Immature natural killer cell (primary cell): ENCODE data around the gene GPSM1. TPM values are rescaled to one million over a fixed set of nuclear protein-coding genes. Genes with fewer than 3 reads are reported as not detected.
A peak's percentile ranks its signal among the peaks of the same experiment; 100 is the strongest.

ENCODE experiments used
- DNase-seq, 3 donors: peaks; one replicate each; pipeline ENCODE4 v3.0.0; 2022; ENCODE audit warnings: mixed read lengths in 1 of 3
- H3K27ac Mint-ChIP-seq, 6 donors: one replicate each; pipeline ENCODE4 v1.8.0; 2020; ENCODE audit warnings: mixed read lengths in 6 of 6, mild to moderate bottlenecking in 5 of 6, inconsistent platforms in 4 of 6, moderate library complexity in 3 of 6
- H3K27me3 Mint-ChIP-seq, 3 donors: one replicate each; pipeline ENCODE4 v1.8.0; 2020 to 2021; ENCODE audit warnings: low read depth in 3 of 3, mild to moderate bottlenecking in 3 of 3, mixed read lengths in 3 of 3, moderate library complexity in 3 of 3, inconsistent platforms in 1 of 3
- H3K36me3 Mint-ChIP-seq, 3 donors: one replicate each; pipeline ENCODE4 v1.8.0; 2020; ENCODE audit warnings: mixed read lengths in 3 of 3, inconsistent platforms in 2 of 3, mild to moderate bottlenecking in 2 of 3
- H3K4me1 Mint-ChIP-seq, 2 donors: one replicate each; pipeline ENCODE4 v1.8.0; 2020; ENCODE audit warnings: inconsistent platforms in 2 of 2, mild to moderate bottlenecking in 2 of 2, mixed read lengths in 2 of 2, moderate library complexity in 1 of 2
- H3K4me3 Mint-ChIP-seq, 5 donors: one replicate each; pipeline ENCODE4 v1.8.0; 2020; ENCODE audit warnings: mild to moderate bottlenecking in 5 of 5, mixed read lengths in 5 of 5, inconsistent platforms in 3 of 5, moderate library complexity in 3 of 5
- H3K9me3 Mint-ChIP-seq, 6 donors: one replicate each; pipeline ENCODE4 v1.8.0; 2020; ENCODE audit warnings: mild to moderate bottlenecking in 6 of 6, mixed read lengths in 6 of 6, inconsistent platforms in 4 of 6, moderate library complexity in 3 of 6
- polyA plus RNA-seq, 3 donors: library from polyadenylated mRNA; unstranded; fragments of 300-500 nt; fragmentation: Illumina TruSeq; gene quantifications; one replicate each; pipeline ENCODE4 v1.2.3, GENCODE V29; 2021

The GPSM1 gene
- polyA plus RNA-seq, 3 donors from 2014 or later: 0.43 to 1.3 TPM; not detected in 1

DNA sequence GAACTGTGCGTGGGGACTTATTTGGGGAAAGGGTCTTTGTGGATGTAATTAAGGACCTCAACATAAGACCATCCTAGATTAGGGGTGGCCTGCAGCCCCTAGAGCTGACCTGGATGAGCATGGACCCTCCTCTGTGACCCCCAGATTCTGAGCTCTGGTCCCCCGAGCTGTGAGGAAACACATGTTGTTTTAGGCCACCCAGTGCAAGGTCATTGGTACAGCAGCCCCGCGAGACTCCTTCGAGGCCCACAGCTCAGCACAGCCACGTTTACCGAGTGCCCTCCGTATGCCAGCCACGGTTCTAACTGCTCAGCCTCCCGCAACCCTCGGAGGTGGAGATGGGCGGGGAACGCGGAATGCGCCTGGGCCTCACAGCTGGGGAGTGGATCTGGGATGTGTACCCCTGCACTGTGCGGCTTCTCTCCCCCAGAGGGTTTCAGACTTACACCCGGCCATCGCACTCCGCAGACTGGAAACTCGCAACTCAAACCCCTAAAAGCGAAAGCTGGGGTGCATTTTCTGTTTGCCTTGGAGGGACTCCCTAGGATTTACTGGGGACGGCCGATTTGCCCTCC is 4.5 kb upstream of the GPSM1 start:
- Mint-ChIP-seq H3K4me1 (peaks cover 0 to 3% of the 10 kb centered on the region in 2 donors), H3K27ac (no peak overlapping the region)

DNA sequence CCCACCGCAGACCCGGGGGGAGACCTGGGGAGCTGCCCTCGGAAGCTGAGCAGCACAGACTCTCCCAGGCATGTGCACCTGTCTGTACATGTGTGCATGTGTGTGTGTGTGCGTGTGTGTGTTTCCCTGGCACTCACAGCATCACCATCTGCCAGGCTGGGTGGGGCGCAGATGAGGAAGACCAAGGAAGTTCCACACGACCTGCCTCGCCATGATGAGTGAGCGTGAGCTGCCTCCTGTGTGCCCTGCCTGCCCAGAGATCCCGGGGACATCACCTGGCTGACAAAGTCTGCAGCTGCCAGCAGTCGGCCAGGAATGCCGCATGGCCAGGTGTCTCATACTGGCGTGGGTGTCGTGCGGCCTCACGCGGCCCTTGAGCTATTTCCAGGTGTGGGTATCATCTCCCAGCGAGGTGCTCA is 4.0 kb upstream of the GPSM1 start:
- DNase-seq: no peak
- no peak overlapping the region for H3K4me3 Mint-ChIP-seq
- no peak overlapping the region for H3K27ac Mint-ChIP-seq
- no peaks in the 10 kb centered on the region for H3K9me3 Mint-ChIP-seq
- peaks cover 0 to 3% of the 10 kb centered on the region in 2 donors for H3K4me1 Mint-ChIP-seq
- H3K36me3 Mint-ChIP-seq: no peaks in the 10 kb centered on the region
- peaks cover 3 to 9% (median 6%) of the 10 kb centered on the region in 3 donors for H3K27me3 Mint-ChIP-seq

More for the DNA sequence above, 4.5 kb upstream of the GPSM1 start:
- H3K4me3 Mint-ChIP-seq: no peak overlapping the region
- no peaks in the 10 kb centered on the region for H3K36me3 Mint-ChIP-seq
- peaks cover 5 to 14% (median 6%) of the 10 kb centered on the region in 3 donors for H3K27me3 Mint-ChIP-seq
- H3K9me3 Mint-ChIP-seq: no peaks in the 10 kb centered on the region
- no peak for DNase-seq

DNA sequence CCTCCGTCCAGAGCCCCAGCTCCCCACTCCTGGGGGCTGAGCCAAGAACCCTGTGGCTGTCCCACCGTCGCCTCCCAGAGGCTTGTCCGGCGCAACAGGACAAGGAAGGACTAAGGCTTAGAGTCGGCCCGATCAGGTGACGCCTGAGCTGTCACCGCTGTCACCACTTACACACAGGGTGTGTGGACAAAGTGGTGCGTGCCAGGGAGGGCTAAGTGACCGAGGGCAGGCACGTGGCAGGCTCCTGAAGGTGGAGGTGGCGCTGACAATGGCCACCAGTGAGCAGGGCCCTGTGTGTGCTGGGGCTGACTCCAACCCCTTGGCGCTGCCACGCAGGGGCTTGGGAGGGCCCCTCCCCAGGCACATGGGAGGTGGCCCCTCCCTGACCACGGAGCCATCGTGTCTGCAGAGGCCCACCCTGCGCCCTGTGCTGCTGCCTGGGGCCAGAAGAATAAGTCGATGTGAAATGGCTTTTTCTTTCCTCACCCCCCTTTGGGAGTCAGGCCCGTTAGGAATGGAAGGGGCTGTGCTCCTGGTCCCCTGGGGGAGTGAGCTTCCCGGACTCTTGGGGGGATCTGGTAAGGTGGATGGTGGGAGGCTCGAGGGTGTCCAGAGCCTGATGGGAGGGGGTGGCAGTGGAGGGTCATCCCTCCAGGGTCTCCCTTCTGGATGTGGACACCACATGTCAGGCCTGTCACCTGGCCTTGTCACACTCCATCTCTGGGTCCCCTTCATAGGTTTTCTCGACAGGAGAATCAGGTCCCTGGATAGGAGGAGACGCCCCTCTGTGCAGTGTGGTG is 2.6 kb upstream of the GPSM1 start:
- Mint-ChIP-seq H3K4me1 (peaks cover 0 to 6% of the 10 kb centered on the region in 2 donors), H3K27me3 (peaks cover 6 to 8% (median 7%) of the 10 kb centered on the region in 3 donors), H3K9me3 (no peaks in the 10 kb centered on the region), H3K4me3 (no peak overlapping the region), H3K27ac (no peak overlapping the region), H3K36me3 (no peaks in the 10 kb centered on the region)
- no peak for DNase-seq

DNA sequence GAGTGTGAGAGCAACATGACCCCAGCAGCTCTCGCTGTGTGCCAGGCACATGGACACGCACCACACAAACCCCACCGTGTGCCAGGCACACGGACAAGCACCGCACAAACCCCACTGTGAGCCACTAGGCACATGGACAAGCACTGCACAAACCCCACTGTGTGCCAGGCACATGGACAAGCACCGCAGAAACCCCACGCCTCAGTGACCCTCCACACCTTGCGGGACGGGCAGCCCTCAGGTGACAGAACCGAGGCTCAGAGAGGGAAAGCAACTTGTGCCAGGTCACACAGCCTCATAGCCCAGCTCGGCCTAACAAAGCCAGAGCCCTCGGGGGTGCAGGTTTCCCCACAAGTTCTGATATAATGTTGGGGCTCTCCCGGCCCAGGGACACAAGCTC is 2.0 kb upstream of the GPSM1 start:
- H3K36me3 Mint-ChIP-seq: no peaks in the 10 kb centered on the region
- H3K9me3 Mint-ChIP-seq: no peaks in the 10 kb centered on the region
- H3K27ac Mint-ChIP-seq: no peak overlapping the region
- peaks cover 4 to 8% (median 6%) of the 10 kb centered on the region in 3 donors for H3K27me3 Mint-ChIP-seq
- peaks cover 0 to 6% of the 10 kb centered on the region in 2 donors for H3K4me1 Mint-ChIP-seq
- peak overlapping the region in 1 of 5 donors; percentile 21 for H3K4me3 Mint-ChIP-seq
- no peak for DNase-seq

DNA sequence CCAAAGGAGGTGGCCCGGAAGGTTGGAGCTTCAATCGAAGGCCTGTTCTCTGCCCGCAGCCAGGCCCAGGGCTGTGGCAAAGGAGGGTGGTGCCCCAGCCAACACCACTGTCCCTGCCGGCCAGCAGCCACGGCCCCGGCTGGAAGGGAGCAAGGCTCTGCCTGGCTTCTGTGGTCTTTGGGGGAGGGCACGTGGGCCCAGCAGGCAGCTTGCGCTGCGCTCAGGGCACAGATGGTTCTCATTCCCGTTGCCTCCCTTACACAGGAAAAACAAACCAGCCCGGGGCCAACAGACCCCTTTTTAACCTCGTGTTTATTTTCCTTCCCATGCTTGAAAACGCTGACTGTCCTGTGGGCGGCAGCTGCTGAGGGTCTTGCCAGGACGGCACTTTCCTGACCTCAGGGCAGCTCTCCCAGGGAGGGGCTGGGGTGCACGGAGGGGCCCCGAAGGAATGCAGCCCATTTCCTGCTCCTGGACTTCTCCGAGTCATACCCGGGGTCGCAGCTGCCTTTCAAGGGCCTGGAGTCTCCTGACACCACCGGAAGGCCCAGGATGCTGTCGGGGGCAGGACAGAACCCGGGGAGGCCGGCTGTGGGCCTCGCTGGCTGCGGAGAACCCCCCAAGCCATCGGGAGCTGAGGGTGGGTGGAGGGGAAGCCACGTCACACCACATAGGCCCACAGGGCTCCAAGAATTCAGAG is 1.1 kb upstream of the GPSM1 start:
- Mint-ChIP-seq H3K4me3 (peak overlapping the region in 2 of 5 donors; percentile 12 to 72), H3K36me3 (no peaks in the 10 kb centered on the region), H3K27me3 (peaks cover 4 to 6% (median 5%) of the 10 kb centered on the region in 3 donors), H3K9me3 (no peaks in the 10 kb centered on the region), H3K4me1 (peaks cover 0 to 6% of the 10 kb centered on the region in 2 donors), H3K27ac (no peak overlapping the region)
- DNase-seq: no peak

DNA sequence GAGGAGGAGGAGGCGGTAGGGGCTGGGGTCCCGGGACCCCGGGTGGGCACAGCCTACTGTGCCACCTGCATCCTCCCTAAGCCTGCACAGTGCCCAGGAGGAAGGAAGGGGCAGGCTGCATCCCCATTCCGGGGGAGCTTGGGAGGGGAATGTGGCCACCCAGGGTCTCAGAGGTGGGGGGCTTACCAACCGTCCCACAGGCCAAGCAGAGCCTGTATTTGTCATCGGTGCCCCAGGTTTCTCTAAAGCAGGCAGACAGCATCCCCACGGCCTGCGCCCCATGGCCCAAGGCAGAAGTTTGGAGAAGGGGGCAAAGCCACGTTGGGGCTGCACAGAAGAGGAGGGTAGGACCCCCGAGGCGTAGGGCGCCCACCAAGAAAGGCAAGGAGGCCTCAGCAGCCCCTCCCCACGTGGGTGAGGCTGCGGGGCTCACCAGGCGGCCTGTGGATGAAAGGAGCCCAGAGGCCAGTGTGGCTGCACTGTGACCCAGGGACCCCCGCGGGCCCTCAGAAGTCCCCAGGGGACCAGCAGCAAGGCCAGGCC is 507 bp upstream of the GPSM1 start:
- H3K9me3 Mint-ChIP-seq: no peaks in the 10 kb centered on the region
- H3K4me1 Mint-ChIP-seq: peaks cover 0 to 6% of the 10 kb centered on the region in 2 donors
- H3K27ac Mint-ChIP-seq: no peak overlapping the region
- H3K36me3 Mint-ChIP-seq: no peaks in the 10 kb centered on the region
- peaks cover 4 to 6% (median 5%) of the 10 kb centered on the region in 3 donors for H3K27me3 Mint-ChIP-seq
- peak overlapping the region; percentile 55 to 72 (median 60) for H3K4me3 Mint-ChIP-seq
- DNase-seq: no peak

DNA sequence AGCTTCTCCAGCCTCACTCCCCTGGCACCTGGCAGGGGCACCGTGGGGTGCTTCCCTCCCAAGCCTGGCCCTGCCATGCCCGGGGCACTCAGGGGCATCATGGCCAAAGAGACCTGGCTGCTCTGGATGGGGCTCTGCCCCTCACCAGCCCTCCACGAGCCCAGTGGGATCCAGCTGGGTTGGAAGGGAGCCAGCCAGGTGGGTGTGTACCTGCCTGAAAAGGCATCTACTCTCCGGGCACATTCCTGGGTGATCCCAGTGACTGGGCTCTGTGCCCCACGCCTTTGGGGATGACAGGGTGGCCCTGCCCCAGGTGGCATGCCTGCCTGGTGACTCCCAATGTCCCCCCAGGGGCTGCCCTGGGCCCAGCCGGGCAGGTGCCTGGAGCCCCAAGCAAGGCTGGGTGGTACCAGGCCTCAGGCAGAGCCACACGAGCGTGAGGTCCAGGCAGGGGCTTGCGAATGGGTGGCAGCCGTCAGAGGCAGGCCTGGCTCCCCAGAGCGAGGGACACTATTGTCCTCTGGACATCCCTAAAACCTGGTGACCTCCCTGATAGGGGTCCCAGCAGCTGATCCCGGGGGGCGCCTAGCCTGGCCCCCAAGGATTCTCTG is 777 bp downstream of the GPSM1 start:
- Mint-ChIP-seq H3K27me3 (peaks cover 4 to 6% (median 5%) of the 10 kb centered on the region in 3 donors), H3K4me3 (no peak overlapping the region), H3K4me1 (peaks cover 0 to 6% of the 10 kb centered on the region in 2 donors), H3K36me3 (no peaks in the 10 kb centered on the region), H3K27ac (no peak overlapping the region), H3K9me3 (no peaks in the 10 kb centered on the region)
- no peak for DNase-seq

DNA sequence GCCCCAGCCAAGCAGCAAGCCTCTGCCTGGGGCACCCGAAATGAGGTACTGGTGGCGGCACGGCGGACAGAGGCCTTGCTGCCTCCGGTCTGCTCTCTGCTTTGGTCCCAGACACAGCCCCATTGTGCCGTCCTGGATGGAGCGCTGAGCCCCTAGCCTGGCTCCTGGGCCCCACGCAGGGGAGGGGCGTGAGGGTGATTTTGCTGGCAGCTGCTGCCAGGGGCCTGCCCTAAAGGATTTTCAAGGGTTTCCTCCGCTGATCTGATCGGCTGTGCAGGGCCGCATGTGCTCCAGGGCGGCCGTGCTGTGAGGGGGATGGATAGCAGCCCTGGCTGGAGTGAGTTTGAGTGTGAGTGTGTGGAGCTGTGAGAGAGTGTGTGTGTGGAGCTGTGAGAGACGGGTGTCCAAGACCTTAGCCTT is 1.3 kb downstream of the GPSM1 start:
- Mint-ChIP-seq H3K27me3 (peaks cover 4 to 6% (median 4%) of the 10 kb centered on the region in 3 donors), H3K27ac (peak overlapping the region in 2 of 6 donors; percentile 9 to 84), H3K36me3 (no peaks in the 10 kb centered on the region)

DNA sequence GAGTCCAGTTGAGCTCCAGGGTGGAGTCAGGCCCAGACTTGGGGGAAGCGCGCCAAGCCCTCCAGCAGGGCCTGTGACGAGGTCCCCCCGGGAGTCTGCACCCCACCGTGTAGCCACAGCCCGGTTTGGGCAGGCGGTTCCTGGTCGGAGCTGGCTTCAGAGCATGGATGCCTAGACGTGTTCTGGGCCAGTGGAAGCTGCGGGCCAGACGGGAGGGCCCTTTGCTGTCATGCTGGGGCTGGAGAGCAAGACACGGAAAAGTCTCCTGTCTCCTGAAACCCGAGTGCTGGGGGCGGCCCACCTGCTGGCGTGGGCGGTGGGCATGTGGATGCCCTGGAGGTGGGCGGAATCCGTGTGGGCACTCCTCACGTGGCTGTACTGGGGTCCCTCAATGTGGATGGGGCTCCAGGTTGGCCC is 1.9 kb downstream of the GPSM1 start:
- DNase-seq: no peak
- H3K36me3 Mint-ChIP-seq: no peaks in the 10 kb centered on the region
- peaks cover 0 to 6% of the 10 kb centered on the region in 2 donors for H3K4me1 Mint-ChIP-seq
- H3K27me3 Mint-ChIP-seq: peaks cover 0 to 6% (median 2%) of the 10 kb centered on the region in 3 donors
- no peaks in the 10 kb centered on the region for H3K9me3 Mint-ChIP-seq
- no peak overlapping the region for H3K27ac Mint-ChIP-seq
- H3K4me3 Mint-ChIP-seq: no peak overlapping the region

More for the DNA sequence above, 1.3 kb downstream of the GPSM1 start:
- H3K4me1 Mint-ChIP-seq: peaks cover 0 to 6% of the 10 kb centered on the region in 2 donors
- DNase-seq: no peak
- peak overlapping the region; percentile 30 to 67 (median 49) for H3K4me3 Mint-ChIP-seq
- H3K9me3 Mint-ChIP-seq: no peaks in the 10 kb centered on the region

DNA sequence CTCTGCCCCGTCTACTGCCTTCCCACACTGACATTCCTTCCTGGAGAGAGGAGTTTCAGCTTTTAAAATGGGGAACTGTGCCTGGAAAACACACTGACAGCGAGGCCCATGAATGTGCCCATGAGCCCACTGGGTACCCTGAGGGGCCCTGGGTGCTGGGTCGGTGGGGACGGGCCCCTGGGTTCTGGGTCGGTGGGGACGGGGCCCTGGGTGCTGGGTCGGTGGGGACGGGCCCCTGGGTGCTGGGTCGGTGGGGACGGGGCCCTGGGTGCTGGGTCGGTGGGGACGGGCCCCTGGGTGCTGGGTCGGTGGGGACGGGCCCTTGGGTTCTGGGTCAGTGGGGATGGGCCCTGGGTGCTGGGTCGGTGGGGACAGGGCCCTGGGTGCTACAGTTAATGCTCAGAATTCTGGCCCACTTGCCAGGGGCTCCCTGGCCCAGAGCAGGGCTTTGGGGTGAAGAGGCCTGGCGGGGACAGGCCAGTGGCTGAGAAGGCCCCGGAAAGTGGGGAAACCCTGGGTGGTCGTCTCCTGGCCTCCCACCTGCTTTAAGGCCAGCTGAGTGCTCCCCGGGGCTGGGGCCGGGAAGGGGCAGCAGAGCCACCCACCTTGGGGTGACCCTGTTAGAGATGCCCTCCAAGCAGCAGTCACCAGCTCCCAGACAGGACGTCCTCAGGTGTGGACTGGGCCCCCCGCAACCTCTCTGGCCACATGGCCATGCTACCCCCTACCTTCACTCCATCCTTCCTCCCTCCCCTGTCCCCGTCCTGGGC is 2.5 kb downstream of the GPSM1 start:
- Mint-ChIP-seq H3K36me3 (no peaks in the 10 kb centered on the region), H3K4me1 (peaks cover 0 to 6% of the 10 kb centered on the region in 2 donors), H3K9me3 (no peaks in the 10 kb centered on the region), H3K27me3 (peaks cover 0 to 6% (median 2%) of the 10 kb centered on the region in 3 donors), H3K4me3 (peak overlapping the region in 1 of 5 donors; percentile 24), H3K27ac (no peak overlapping the region)
- no peak for DNase-seq

DNA sequence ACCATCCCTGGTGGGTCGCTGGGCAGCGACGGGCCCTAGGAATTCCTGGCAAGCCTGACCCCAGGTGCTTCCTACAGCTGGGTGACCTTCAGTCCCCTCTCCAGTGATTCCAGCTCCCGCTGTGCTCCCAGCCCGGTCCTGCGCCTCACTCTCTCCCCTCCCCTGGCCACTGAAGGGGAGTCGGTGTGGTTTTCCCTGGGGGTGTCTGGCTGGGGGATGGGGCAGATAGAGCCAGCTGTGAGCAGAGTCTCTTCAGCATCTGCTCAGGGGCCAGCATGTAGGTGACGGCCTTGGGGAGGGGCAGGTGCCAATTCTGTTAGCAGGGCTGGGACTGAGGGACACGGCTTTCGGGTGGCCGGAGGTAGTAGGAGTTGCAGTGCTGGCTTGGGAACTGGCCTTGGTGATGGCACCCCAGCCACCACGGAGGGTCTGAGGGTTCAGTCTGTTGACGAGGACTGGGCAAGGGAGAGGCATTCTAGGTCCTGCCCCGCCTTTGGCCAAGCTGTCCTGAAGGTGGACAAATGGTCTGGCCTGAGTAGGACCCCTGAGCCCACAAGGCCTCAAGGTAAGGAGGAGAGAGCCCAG is 3.2 kb downstream of the GPSM1 start:
- peak overlapping the region in 1 of 5 donors; percentile 24 for H3K4me3 Mint-ChIP-seq

DNA sequence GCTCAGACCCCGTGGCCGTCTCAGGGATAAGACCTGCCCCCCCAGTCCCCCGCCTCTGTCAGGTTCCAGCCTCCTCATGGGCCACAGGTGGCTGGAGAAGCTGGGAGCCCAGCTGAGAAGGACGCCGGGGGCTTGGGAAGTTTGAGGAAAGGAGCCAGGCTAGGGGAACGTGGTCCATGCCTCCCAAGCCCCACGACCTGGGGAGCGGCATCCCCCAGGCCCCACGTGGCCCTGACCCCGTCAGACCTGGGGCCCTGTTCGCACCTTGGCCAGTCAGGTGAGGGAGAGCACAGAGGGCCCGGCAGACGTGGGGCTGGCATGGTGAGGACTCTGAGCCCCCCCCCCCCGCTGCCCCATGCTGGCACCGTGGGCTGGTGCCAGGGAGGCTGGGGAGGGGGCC is 3.7 kb downstream of the GPSM1 start:
- H3K27me3 Mint-ChIP-seq: peaks cover 0 to 6% (median 2%) of the 10 kb centered on the region in 3 donors
- no peak overlapping the region for H3K27ac Mint-ChIP-seq
- H3K9me3 Mint-ChIP-seq: no peaks in the 10 kb centered on the region
- no peak for DNase-seq
- no peaks in the 10 kb centered on the region for H3K36me3 Mint-ChIP-seq
- H3K4me1 Mint-ChIP-seq: peaks cover 0 to 6% of the 10 kb centered on the region in 2 donors
- no peak overlapping the region for H3K4me3 Mint-ChIP-seq

More for the DNA sequence above, 3.2 kb downstream of the GPSM1 start:
- DNase-seq: no peak
- no peaks in the 10 kb centered on the region for H3K36me3 Mint-ChIP-seq
- no peaks in the 10 kb centered on the region for H3K9me3 Mint-ChIP-seq
- H3K27ac Mint-ChIP-seq: no peak overlapping the region
- peaks cover 0 to 6% of the 10 kb centered on the region in 2 donors for H3K4me1 Mint-ChIP-seq
- H3K27me3 Mint-ChIP-seq: peaks cover 0 to 6% (median 2%) of the 10 kb centered on the region in 3 donors
